HG03432 (cell line): ENCODE data around the gene PNRC1.
"Not testable (repeated sequence)": the region's sequence is repeated elsewhere in the genome, so short reads cannot be mapped to it uniquely, and the experiment has no call there.

ENCODE experiments used
- ATAC-seq: cut with Tn5 transposase; IDR thresholded peaks from one replicate; pipeline ENCODE4 v1.9.1; 2021; ENCODE audit warnings: mild to moderate bottlenecking, moderate library complexity; ENCODE audit not compliant: unreplicated experiment

Gene PNRC1

GRCh38 chr6:89058627-89059026, 21.9 kb upstream of the PNRC1 start:
- no peak for ATAC-seq

GRCh38 chr6:89059227-89059626, 21.3 kb upstream of the PNRC1 start:
- no peak for ATAC-seq

- no peak for ATAC-seq
These were observed 16.7 kb upstream of the PNRC1 start for GRCh38 chr6:89063881-89064280.

- not testable (repeated sequence) for ATAC-seq
These were observed 15.6 kb upstream of the PNRC1 start for GRCh38 chr6:89064931-89065330.

GRCh38 chr6:89066121-89066520, 14.4 kb upstream of the PNRC1 start:
- not testable (repeated sequence) for ATAC-seq

- no peak for ATAC-seq
These were observed 13.5 kb upstream of the PNRC1 start for GRCh38 chr6:89066940-89067646.

GRCh38 chr6:89067796-89068195, 12.8 kb upstream of the PNRC1 start:
- ATAC-seq = no peak

- no peak for ATAC-seq
These were observed 11.9 kb upstream of the PNRC1 start for GRCh38 chr6:89068695-89069094.

- ATAC-seq = no peak
These were observed 10.9 kb upstream of the PNRC1 start for GRCh38 chr6:89069536-89070163.

GRCh38 chr6:89071036-89071435, 9.5 kb upstream of the PNRC1 start:
- ATAC-seq = no peak

- no peak for ATAC-seq
These were observed 7.4 kb upstream of the PNRC1 start for GRCh38 chr6:89073014-89073620.

- ATAC-seq = no peak
These were observed 6.7 kb upstream of the PNRC1 start for GRCh38 chr6:89073840-89074239.

- no peak for ATAC-seq
These were observed 878 bp upstream of the PNRC1 start for GRCh38 chr6:89079511-89080234.

- ATAC-seq = peak; percentile 13
These were observed 525 bp downstream of the PNRC1 start for GRCh38 chr6:89081129-89081422.

- peak; percentile 70 for ATAC-seq
These were observed 1.1 kb downstream of the PNRC1 start for GRCh38 chr6:89081423-89082322.

- no peak for ATAC-seq
These were observed 1.9 kb downstream of the PNRC1 start for GRCh38 chr6:89082486-89082891.

GRCh38 chr6:89084542-89084941, 4.0 kb downstream of the PNRC1 start:
- no peak for ATAC-seq

GRCh38 chr6:89084954-89085353, 4.4 kb downstream of the PNRC1 start:
- ATAC-seq = no peak

GRCh38 chr6:89085409-89086205, 5.1 kb downstream of the PNRC1 start:
- ATAC-seq = no peak

GRCh38 chr6:89087881-89088280, 7.3 kb downstream of the PNRC1 start:
- ATAC-seq = no peak
